Activated CD4-positive, alpha-beta memory T cell treated with anti-CD3 and anti-CD28 coated beads, Interleukin-2, amount 10 ng/mL, durations not matched to agents 7 days and 5 days (primary cell): Measurements from ENCODE around the gene NDUFA8. TPM values are rescaled to one million over a fixed set of nuclear protein-coding genes. Genes with fewer than 3 reads are reported as not detected.

Experiments
- CTCF ChIA-PET: fragments of 350-600 bp; sonication (Branson Sonifier 250); formaldehyde crosslinking; loops from one replicate; lab custom pipeline; 2021; ENCODE audit warnings: antibody characterized with exemption, inconsistent platforms; lab: Charles Lee
- POLR2A ChIA-PET: fragments of 350-600 bp; sonication (Branson Sonifier 250); formaldehyde crosslinking; loops from one replicate; lab custom pipeline; 2021; ENCODE audit warnings: antibody characterized with exemption; lab: Charles Lee
- DNase-seq: peaks from one replicate; pipeline ENCODE4 v3.0.0-alpha.2; 2020
- H3K27ac Mint-ChIP-seq: one replicate; pipeline ENCODE4 v1.8.0; 2021; ENCODE audit warnings: mild to moderate bottlenecking, mixed read lengths
- H3K27me3 Mint-ChIP-seq: one replicate; pipeline ENCODE4 v1.8.0; 2021; ENCODE audit warnings: mixed read lengths
- H3K36me3 Mint-ChIP-seq: one replicate; pipeline ENCODE4 v1.8.0; 2021; ENCODE audit warnings: low read depth, mixed read lengths
- H3K4me1 Mint-ChIP-seq: one replicate; pipeline ENCODE4 v1.8.0; 2021; ENCODE audit warnings: mixed read lengths
- H3K4me3 Mint-ChIP-seq: one replicate; pipeline ENCODE4 v1.8.0; 2021; ENCODE audit warnings: mild to moderate bottlenecking, mixed read lengths
- H3K9me3 Mint-ChIP-seq: one replicate; pipeline ENCODE4 v1.8.0; 2021; ENCODE audit warnings: mixed read lengths
- total RNA-seq, 2 experiments: library from RNA; stranded (reverse); gene quantifications; one replicate each; pipeline ENCODE4 v1.2.3, GENCODE V29; 2021

Gene NDUFA8
- total RNA-seq, 2 experiments from 2014 or later: 36.1 to 37.0 TPM

DNA sequence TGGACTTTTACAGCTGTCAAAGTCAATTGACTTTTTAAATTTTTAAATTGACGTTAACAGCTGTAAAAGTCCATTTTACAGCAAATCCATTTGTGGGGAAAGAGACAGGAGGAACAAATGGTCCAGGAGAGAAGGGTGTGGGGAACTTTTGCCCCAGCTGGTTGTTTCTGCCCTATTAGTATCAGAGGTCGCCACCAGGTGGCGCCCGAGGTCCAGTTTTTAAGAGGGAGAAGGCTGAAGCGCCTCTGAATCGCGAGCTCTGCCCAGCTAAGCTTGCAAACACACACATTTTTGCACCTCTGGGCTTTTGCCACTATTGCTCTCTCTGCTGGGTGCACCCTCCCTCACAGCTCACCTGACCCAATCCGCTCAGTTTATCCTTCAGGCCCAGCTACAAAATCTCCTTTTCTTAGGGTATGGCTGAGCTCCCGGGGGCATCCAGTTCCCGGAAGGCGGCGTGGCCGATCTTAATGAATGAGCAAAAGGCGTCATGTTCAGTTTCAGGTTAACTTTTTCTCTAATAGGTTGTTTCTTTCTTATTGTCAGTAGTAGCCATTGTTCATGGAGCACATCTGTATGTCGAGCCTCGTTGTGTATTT lies 60.2 kb downstream of the NDUFA8 start:
- DNase-seq: peak; percentile 82
- no peak overlapping the region for H3K27ac Mint-ChIP-seq
- H3K36me3 Mint-ChIP-seq: no peaks in the 10 kb centered on the region
- ChIA-PET CTCF (interaction anchor here (0.6 to 5.8 kb wide), 44 partner anchors 7 to 871 kb away, joined by 3 to 173 read pairs (median 4); partner anchors contain the start of genes MORN5, MRRF, NDUFA8 and RBM18), POLR2A (interaction anchor here (0.6 to 1.4 kb wide), 4 partner anchors 22 to 251 kb away, joined by 3 to 5 read pairs (median 3); partner anchors contain the start of genes MRRF and RBM18)
- H3K4me1 Mint-ChIP-seq: peaks cover 14% of the 10 kb centered on the region
- peaks cover 30% of the 10 kb centered on the region for H3K27me3 Mint-ChIP-seq
- H3K9me3 Mint-ChIP-seq: peaks cover 6% of the 10 kb centered on the region
- H3K4me3 Mint-ChIP-seq: peak overlapping the region; percentile 49

- H3K27ac Mint-ChIP-seq: no peak overlapping the region
- no peaks in the 10 kb centered on the region for H3K9me3 Mint-ChIP-seq
- peaks cover 20% of the 10 kb centered on the region for H3K4me1 Mint-ChIP-seq
- no peak for DNase-seq
- CTCF ChIA-PET: interaction anchor here (0.9 to 5.8 kb wide), 12 partner anchors 9 to 266 kb away, joined by 3 to 173 read pairs (median 7); no protein-coding TSS in a partner anchor
- POLR2A ChIA-PET: no interaction called here
- no peak overlapping the region for H3K4me3 Mint-ChIP-seq
- H3K27me3 Mint-ChIP-seq: peaks cover 30% of the 10 kb centered on the region
- no peaks in the 10 kb centered on the region for H3K36me3 Mint-ChIP-seq
These were observed 61.8 kb downstream of the NDUFA8 start for GRCh38 chr9:122097679-122098315.

DNA sequence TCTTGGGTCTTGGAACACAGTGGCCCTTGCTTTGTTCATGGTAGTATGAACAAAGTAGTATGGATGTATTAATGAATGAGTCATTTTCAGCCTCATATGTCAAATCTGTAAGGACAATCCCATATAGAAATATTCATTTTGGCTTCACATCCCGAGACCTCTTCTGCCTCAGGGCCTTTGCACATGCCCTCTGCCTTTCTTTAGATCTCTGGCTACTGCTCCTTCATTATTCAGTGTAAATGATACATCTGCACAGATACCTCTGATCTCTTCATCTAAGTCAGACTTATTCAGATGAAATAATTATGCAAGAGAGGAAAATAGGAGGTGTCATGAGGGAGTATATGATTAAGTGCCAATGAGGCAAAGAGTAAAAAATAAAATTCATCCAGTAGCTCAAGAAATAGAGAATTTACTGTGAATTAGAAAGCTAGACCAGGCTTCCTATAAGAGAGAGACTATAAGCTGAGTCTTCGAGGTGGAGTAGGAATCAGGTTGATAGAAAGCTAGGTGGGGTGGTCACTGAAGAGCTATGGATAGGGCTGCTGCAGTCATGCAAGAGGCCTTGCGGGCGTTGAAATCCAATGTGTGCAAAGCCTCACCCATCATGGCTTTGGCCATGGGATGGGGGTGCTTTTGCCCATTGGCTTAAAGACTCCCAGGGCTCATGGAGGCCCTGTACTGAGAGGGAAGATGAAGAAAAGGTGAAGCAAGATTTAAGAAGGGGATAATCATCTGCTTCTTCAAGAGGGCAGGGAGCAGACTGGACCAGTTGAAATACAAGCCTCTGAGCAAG lies 62.8 kb downstream of the NDUFA8 start:
- Mint-ChIP-seq H3K27ac (no peak overlapping the region), H3K27me3 (peaks cover 30% of the 10 kb centered on the region), H3K36me3 (no peaks in the 10 kb centered on the region), H3K4me3 (no peak overlapping the region), H3K9me3 (no peaks in the 10 kb centered on the region), H3K4me1 (peaks cover 26% of the 10 kb centered on the region)
- CTCF ChIA-PET: interaction anchor here (0.5 to 5.8 kb wide), 4 partner anchors 10 to 255 kb away, joined by 3 to 173 read pairs (median 54); no protein-coding TSS in a partner anchor
- no peak for DNase-seq
- POLR2A ChIA-PET: interaction anchor here (0.8 kb wide), 1 partner anchor 18 kb away, joined by 3 read pairs; no protein-coding TSS in a partner anchor

GRCh38 chr9:122095010-122095767 lies 64.4 kb downstream of the NDUFA8 start:
- no peaks in the 10 kb centered on the region for H3K9me3 Mint-ChIP-seq
- H3K36me3 Mint-ChIP-seq: no peaks in the 10 kb centered on the region
- no peak overlapping the region for H3K4me3 Mint-ChIP-seq
- H3K4me1 Mint-ChIP-seq: peaks cover 34% of the 10 kb centered on the region
- ChIA-PET POLR2A (no interaction called here), CTCF (interaction anchor here (0.7 to 5.8 kb wide), 7 partner anchors 23 to 266 kb away, joined by 3 to 105 read pairs (median 4); no protein-coding TSS in a partner anchor)
- no peak overlapping the region for H3K27ac Mint-ChIP-seq
- peaks cover 29% of the 10 kb centered on the region for H3K27me3 Mint-ChIP-seq
- DNase-seq: peak; percentile 57

Other genes starting within 250 kb of the NDUFA8 start
- gene TTLL11, start 66.5 kb downstream of the NDUFA8 start, total RNA-seq: 1 to 10 TPM; 1.5 to 2.1 TPM
- gene MORN5, start 129 bp upstream of the NDUFA8 start, total RNA-seq: not detected
- not detected for gene LHX6, start 69.2 kb upstream of the NDUFA8 start, total RNA-seq
- gene RBM18, start 105.1 kb upstream of the NDUFA8 start, total RNA-seq: 10 to 100 TPM; 21.6 to 25.6 TPM
- gene MRRF, start 105.1 kb upstream of the NDUFA8 start, total RNA-seq: 10 to 100 TPM; 27.0 to 29.2 TPM
- gene PTGS1, start 211.2 kb upstream of the NDUFA8 start, total RNA-seq: under 1 TPM; 0.08 to 0.20 TPM